Ishikawa (cell line): ENCODE results near the gene SDCCAG8.

Experiments used
- CEBPB ChIP-seq: IDR thresholded peaks from 2 replicates; pipeline ENCODE4 v1.6.1; 2012
- CREB1 ChIP-seq: IDR thresholded peaks from 2 replicates; pipeline ENCODE4 v1.6.1; 2012; ENCODE audit warnings: low read depth
- EGR1 ChIP-seq: IDR thresholded peaks from 2 replicates; pipeline ENCODE4 v1.6.1; 2012
- EP300 ChIP-seq: IDR thresholded peaks from 2 replicates; pipeline ENCODE4 v1.6.1; 2012; ENCODE audit warnings: borderline replicate concordance
- NFIC ChIP-seq: IDR thresholded peaks from 2 replicates; pipeline ENCODE4 v1.6.1; 2012
- RAD21 ChIP-seq: IDR thresholded peaks from 2 replicates; pipeline ENCODE4 v1.6.1; 2012; ENCODE audit warnings: low read depth
- TAF1 ChIP-seq: IDR thresholded peaks from 2 replicates; pipeline ENCODE4 v1.6.1; 2012; ENCODE audit warnings: low read depth, mild to moderate bottlenecking
- TCF12 ChIP-seq: IDR thresholded peaks from 2 replicates; pipeline ENCODE4 v1.6.1; 2012; ENCODE audit warnings: low read depth
- TEAD4 ChIP-seq: IDR thresholded peaks from 2 replicates; pipeline ENCODE4 v1.6.1; 2012
- YY1 ChIP-seq: IDR thresholded peaks from 2 replicates; pipeline ENCODE4 v1.6.1; 2012; ENCODE audit warnings: low read depth
- ZBTB7A ChIP-seq: IDR thresholded peaks from 2 replicates; pipeline ENCODE4 v1.6.1; 2012; ENCODE audit warnings: low read depth
- TF ChIP-seq, protein P1 (sequence below): IDR thresholded peaks from 2 replicates; pipeline ENCODE4 v1.6.1; 2012
- TF ChIP-seq, protein P2 (sequence below): IDR thresholded peaks from 2 replicates; pipeline ENCODE4 v1.6.1; 2012; ENCODE audit warnings: low read depth, mild to moderate bottlenecking
- TF ChIP-seq, protein P3 (sequence below): IDR thresholded peaks from 2 replicates; pipeline ENCODE4 v1.6.1; 2012

- TF ChIP-seq, protein P1, sequence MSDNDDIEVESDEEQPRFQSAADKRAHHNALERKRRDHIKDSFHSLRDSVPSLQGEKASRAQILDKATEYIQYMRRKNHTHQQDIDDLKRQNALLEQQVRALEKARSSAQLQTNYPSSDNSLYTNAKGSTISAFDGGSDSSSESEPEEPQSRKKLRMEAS = no peak
- TF ChIP-seq RAD21 (no peak), CEBPB (no peak), EP300 (no peak), EGR1 (no peak), CREB1 (no peak), ZBTB7A (no peak), TCF12 (no peak), YY1 (no peak), NFIC (no peak), TEAD4 (no peak), TAF1 (no peak)
- TF ChIP-seq, protein P2, sequence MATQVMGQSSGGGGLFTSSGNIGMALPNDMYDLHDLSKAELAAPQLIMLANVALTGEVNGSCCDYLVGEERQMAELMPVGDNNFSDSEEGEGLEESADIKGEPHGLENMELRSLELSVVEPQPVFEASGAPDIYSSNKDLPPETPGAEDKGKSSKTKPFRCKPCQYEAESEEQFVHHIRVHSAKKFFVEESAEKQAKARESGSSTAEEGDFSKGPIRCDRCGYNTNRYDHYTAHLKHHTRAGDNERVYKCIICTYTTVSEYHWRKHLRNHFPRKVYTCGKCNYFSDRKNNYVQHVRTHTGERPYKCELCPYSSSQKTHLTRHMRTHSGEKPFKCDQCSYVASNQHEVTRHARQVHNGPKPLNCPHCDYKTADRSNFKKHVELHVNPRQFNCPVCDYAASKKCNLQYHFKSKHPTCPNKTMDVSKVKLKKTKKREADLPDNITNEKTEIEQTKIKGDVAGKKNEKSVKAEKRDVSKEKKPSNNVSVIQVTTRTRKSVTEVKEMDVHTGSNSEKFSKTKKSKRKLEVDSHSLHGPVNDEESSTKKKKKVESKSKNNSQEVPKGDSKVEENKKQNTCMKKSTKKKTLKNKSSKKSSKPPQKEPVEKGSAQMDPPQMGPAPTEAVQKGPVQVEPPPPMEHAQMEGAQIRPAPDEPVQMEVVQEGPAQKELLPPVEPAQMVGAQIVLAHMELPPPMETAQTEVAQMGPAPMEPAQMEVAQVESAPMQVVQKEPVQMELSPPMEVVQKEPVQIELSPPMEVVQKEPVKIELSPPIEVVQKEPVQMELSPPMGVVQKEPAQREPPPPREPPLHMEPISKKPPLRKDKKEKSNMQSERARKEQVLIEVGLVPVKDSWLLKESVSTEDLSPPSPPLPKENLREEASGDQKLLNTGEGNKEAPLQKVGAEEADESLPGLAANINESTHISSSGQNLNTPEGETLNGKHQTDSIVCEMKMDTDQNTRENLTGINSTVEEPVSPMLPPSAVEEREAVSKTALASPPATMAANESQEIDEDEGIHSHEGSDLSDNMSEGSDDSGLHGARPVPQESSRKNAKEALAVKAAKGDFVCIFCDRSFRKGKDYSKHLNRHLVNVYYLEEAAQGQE = no peak
- TF ChIP-seq, protein P3, sequence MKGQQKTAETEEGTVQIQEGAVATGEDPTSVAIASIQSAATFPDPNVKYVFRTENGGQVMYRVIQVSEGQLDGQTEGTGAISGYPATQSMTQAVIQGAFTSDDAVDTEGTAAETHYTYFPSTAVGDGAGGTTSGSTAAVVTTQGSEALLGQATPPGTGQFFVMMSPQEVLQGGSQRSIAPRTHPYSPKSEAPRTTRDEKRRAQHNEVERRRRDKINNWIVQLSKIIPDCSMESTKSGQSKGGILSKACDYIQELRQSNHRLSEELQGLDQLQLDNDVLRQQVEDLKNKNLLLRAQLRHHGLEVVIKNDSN = no peak
These were observed 183.0 kb downstream of the SDCCAG8 start for GRCh38 chr1:243438815-243439214.
